ENCODE measurements around the gene ZFHX2. TPM values are rescaled to one million over a fixed set of nuclear protein-coding genes. Genes with fewer than 3 reads are reported as not detected.

The ZFHX2 gene
- total and polyA plus RNA-seq, 2 of the 13 experiments (the other 11 are each of a cell fraction or from before 2014, with no cell fraction given), result 0.17 to 0.44 TPM

GRCh38 chr14:23567186-23568020 lies 15.8 kb upstream of the ZFHX2 start, which contains the start of gene AP1G2 (continued):
- no peak; the same call in 1 of the 2 replicates for TF ChIP-seq ZBED4 (CRISPR knock-in tag; IDR thresholded peaks at IDR 0.05; ENCODE audit: borderline replicate concordance)
- no peak for TF ChIP-seq TCF7 (IDR thresholded peaks at IDR 0.05; ENCODE audit: low read depth)
- TF ChIP-seq SIN3B (IDR thresholded peaks at IDR 0.05; ENCODE audit: low read length), result 0 out of 2 replicates have a peak, but pooled peaks have one; percentile 17
- no peak for TF ChIP-seq SMARCC2 (IDR thresholded peaks at IDR 0.05)
- TF ChIP-seq HHEX (CRISPR knock-in tag; IDR thresholded peaks at IDR 0.05), result no peak
- TF ChIP-seq ZNF138 (CRISPR knock-in tag; IDR thresholded peaks at IDR 0.05; ENCODE audit: low read depth), result 0 out of 2 replicates have a peak, but pooled peaks have one; percentile 80
- TF ChIP-seq ZNF281 (CRISPR knock-in tag; IDR thresholded peaks at IDR 0.05; ENCODE audit: borderline replicate concordance), result peak; percentile 75; the same call in 1 of the 2 replicates
- peak; percentile 96; the same call in 1 of the 2 replicates for TF ChIP-seq ZNF350 (CRISPR knock-in tag; IDR thresholded peaks at IDR 0.05; ENCODE audit: borderline replicate concordance, low read depth)
- no peak for TF ChIP-seq MATR3 (CRISPR knock-in tag; IDR thresholded peaks at IDR 0.05)
- peak; percentile 98; the same call in 1 of the 2 replicates for TF ChIP-seq GLI4 (CRISPR knock-in tag; IDR thresholded peaks at IDR 0.05; ENCODE audit: borderline replicate concordance)
- no peak for TF ChIP-seq MAFK (conservative IDR thresholded peaks at IDR 0.05 in 1 of 2, IDR thresholded peaks at IDR 0.05 in 1 of 2; ENCODE audit: low read length in 2 of 2)
- TF ChIP-seq ARNT (IDR thresholded peaks at IDR 0.05), result no peak
- 0 out of 2 replicates have a peak, but pooled peaks have one; percentile 80 for TF ChIP-seq ZNF577 (CRISPR knock-in tag; IDR thresholded peaks at IDR 0.05; ENCODE audit: borderline replicate concordance, low read depth)
- no peak for TF ChIP-seq GRHL1 (CRISPR knock-in tag; conservative IDR thresholded peaks at IDR 0.05)
- TF ChIP-seq ZBTB4 (CRISPR knock-in tag; IDR thresholded peaks at IDR 0.05; ENCODE audit: borderline replicate concordance), result peak; percentile 95
- TF ChIP-seq SAP130 (CRISPR knock-in tag; IDR thresholded peaks at IDR 0.05; ENCODE audit: low read depth), result peak; percentile 99

All from HepG2 (cell line).